CD14-positive monocyte (primary cell): ENCODE measurements around the gene STX18. TPM values are rescaled to one million over a fixed set of nuclear protein-coding genes. Genes with fewer than 3 reads are reported as not detected.

Experiments
- DNase-seq, 3 donors: peaks; one replicate each; pipeline ENCODE4 v3.0.0-alpha.2; 2011 to 2022
- H2AFZ ChIP-seq: 2 replicates; pipeline ENCODE4 v1.6.0; 2012; ENCODE audit warnings: mild to moderate bottlenecking, low read depth, low read length, inconsistent platforms; ENCODE audit not compliant: insufficient read depth, poor library complexity, severe bottlenecking
- H3K27ac ChIP-seq, 2 donors: 1 replicate in 1 of 2; 2 replicates in 1 of 2; pipeline ENCODE4 v1.5.1; 2012 to 2013; ENCODE audit warnings: low read length in 2 of 2, control low read depth in 1 of 2, inconsistent platforms in 1 of 2, low read depth in 1 of 2, mild to moderate bottlenecking in 1 of 2
- H3K27me3 ChIP-seq, 2 donors: one replicate each; pipeline versions ENCODE4 v1.6.0 to v1.6.1; 2011 to 2013; ENCODE audit warnings: low read length in 2 of 2; ENCODE audit not compliant: control insufficient read depth in 2 of 2, insufficient read depth in 2 of 2
- H3K36me3 ChIP-seq, 2 donors: replicated peaks in 1 of 2; 1 replicate in 1 of 2; 2 replicates in 1 of 2; pipeline versions ENCODE4 v1.5.1 to v1.6.1; 2012 to 2013; ENCODE audit warnings: low read length in 2 of 2, control low read depth in 1 of 2, inconsistent platforms in 1 of 2, mild to moderate bottlenecking in 1 of 2; ENCODE audit not compliant: insufficient read depth in 2 of 2, control insufficient read depth in 1 of 2
- H3K4me1 ChIP-seq, 2 donors: 1 replicate in 1 of 2; 2 replicates in 1 of 2; pipeline versions ENCODE4 v1.5.1 to v1.6.1; 2012 to 2013; ENCODE audit warnings: low read length in 2 of 2, control low read depth in 1 of 2, inconsistent platforms in 1 of 2, mild to moderate bottlenecking in 1 of 2, moderate library complexity in 1 of 2; ENCODE audit not compliant: insufficient read depth in 2 of 2, control insufficient read depth in 1 of 2
- H3K4me2 ChIP-seq: replicated peaks from 2 replicates; pipeline ENCODE3; 2012; ENCODE audit warnings: low read length, moderate library complexity, mild to moderate bottlenecking; ENCODE audit not compliant: poor library complexity, severe bottlenecking; ENCODE audit errors: extremely low read depth
- H3K4me3 ChIP-seq, 3 experiments: fragments of 200-600 bp in 1 of 3; sonication (generic) in 1 of 3; replicated peaks in 1 of 3; 1 replicate in 2 of 3; 2 replicates in 1 of 3; pipeline ENCODE4 v1.5.1; 2011 to 2013; ENCODE audit warnings: low read length in 3 of 3, mild to moderate bottlenecking in 3 of 3, control low read depth in 2 of 3, low read depth in 2 of 3, inconsistent platforms in 1 of 3, moderate library complexity in 1 of 3
- H3K79me2 ChIP-seq: 2 replicates; pipeline ENCODE4 v1.6.0; 2012; ENCODE audit warnings: mild to moderate bottlenecking, control low read depth, inconsistent platforms, low read length, moderate library complexity; ENCODE audit not compliant: insufficient read depth
- H3K9ac ChIP-seq: 2 replicates; pipeline ENCODE4 v1.6.0; 2017; ENCODE audit warnings: low read length, mild to moderate bottlenecking; ENCODE audit not compliant: insufficient read depth, poor library complexity, severe bottlenecking
- H3K9me3 ChIP-seq, 2 donors: replicated peaks in 1 of 2; 1 replicate in 1 of 2; 2 replicates in 1 of 2; pipeline versions ENCODE4 v1.5.1 to v1.6.1; 2012 to 2013; ENCODE audit warnings: low read length in 2 of 2, control low read depth in 1 of 2; ENCODE audit not compliant: control insufficient read depth in 1 of 2, insufficient read depth in 1 of 2
- H4K20me1 ChIP-seq: 2 replicates; pipeline ENCODE4 v1.6.0; 2012; ENCODE audit warnings: mild to moderate bottlenecking, low read length, control low read depth, moderate library complexity; ENCODE audit not compliant: insufficient read depth
- H3K27ac Mint-ChIP-seq, 7 donors: one replicate each; pipeline ENCODE4 v1.8.0; 2020; ENCODE audit warnings: mild to moderate bottlenecking in 7 of 7, mixed read lengths in 7 of 7, moderate library complexity in 6 of 7, inconsistent platforms in 2 of 7
- H3K27me3 Mint-ChIP-seq, 3 donors: one replicate each; pipeline ENCODE4 v1.8.0; 2021 to 2022; ENCODE audit warnings: low read depth in 3 of 3, mild to moderate bottlenecking in 3 of 3, mixed read lengths in 3 of 3, moderate library complexity in 3 of 3, inconsistent platforms in 1 of 3
- H3K36me3 Mint-ChIP-seq, 2 donors: one replicate each; pipeline ENCODE4 v1.8.0; 2020; ENCODE audit warnings: mixed read lengths in 2 of 2, inconsistent platforms in 1 of 2, mild to moderate bottlenecking in 1 of 2
- H3K4me1 Mint-ChIP-seq: one replicate; pipeline ENCODE4 v1.8.0; 2020; ENCODE audit warnings: mild to moderate bottlenecking, mixed read lengths
- H3K4me3 Mint-ChIP-seq, 2 donors: one replicate each; pipeline ENCODE4 v1.8.0; 2020; ENCODE audit warnings: mild to moderate bottlenecking in 2 of 2, mixed read lengths in 2 of 2, moderate library complexity in 1 of 2
- H3K9me3 Mint-ChIP-seq, 7 donors: one replicate each; pipeline ENCODE4 v1.8.0; 2020 to 2022; ENCODE audit warnings: mixed read lengths in 7 of 7, mild to moderate bottlenecking in 6 of 7, moderate library complexity in 6 of 7, inconsistent platforms in 2 of 7
- CTCF ChIP-seq: fragments of 200-600 bp; IDR thresholded peaks from one replicate; pipeline ENCODE4 v1.8.0; 2022; ENCODE audit warnings: antibody characterized with exemption, mild to moderate bottlenecking
- WGBS: methylation state at CpG from one replicate; pipeline ENCODE4 v1.1.5; 2013; ENCODE audit warnings: missing lambda C conversion rate; ENCODE audit not compliant: insufficient coverage; 5-methylcytosine and 5-hydroxymethylcytosine counted together
- intact Hi-C, 2 donors: fragments of 100-400 bp; cut with micrococcal nuclease; formaldehyde crosslinking; loops; one replicate each; pipeline versions ENCODE4 v1.15.0 to v1.15.1; 2023
- polyA plus RNA-seq, 3 donors: library from polyadenylated mRNA; depleted of rRNA in 1 of 3; unstranded in 2 of 3; stranded (reverse) in 1 of 3; fragments of 300-500 nt in 2 of 3; fragments of >200 nt in 1 of 3; fragmentation: Illumina TruSeq in 2 of 3; gene quantifications; 1 replicate in 2 of 3; 2 replicates in 1 of 3; pipeline ENCODE4 v1.2.3, GENCODE V29; 2012 to 2021

The STX18 gene
- polyA plus RNA-seq, 3 donors, result 19.0 to 24.1 (median 19.6) TPM

DNA sequence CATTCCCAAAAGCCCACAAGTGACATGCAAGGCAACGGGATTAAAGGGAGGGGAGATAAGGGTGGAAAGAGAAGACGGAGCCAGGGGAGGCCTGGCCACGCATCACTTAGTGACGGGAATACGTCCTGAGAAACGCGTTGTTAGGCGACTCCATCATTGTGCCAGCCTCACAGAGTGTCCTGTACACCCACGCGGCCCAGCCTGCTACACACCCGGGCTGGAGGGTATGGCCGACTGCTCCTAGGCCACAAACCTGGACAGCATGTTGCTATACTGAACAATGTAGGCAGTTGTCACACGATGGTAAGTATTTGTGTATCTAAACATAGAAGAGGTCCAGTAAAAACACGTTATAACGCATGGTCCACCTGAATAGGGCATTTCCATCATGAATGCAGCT lies 131.6 kb downstream of the STX18 start:
- no peaks in the 10 kb centered on the region for H3K9me3 ChIP-seq
- Mint-ChIP-seq H3K4me1 (no peaks in the 10 kb centered on the region), H3K36me3 (no peaks in the 10 kb centered on the region), H3K27me3 (peaks cover 0 to 4% (median 2%) of the 10 kb centered on the region in 3 donors), H3K4me3 (no peak overlapping the region), H3K9me3 (no peaks in the 10 kb centered on the region), H3K27ac (peak overlapping the region in 1 of 7 donors; percentile 49)
- no peaks in the 10 kb centered on the region for H4K20me1 ChIP-seq
- intact Hi-C loops, result no loop called here
- H3K9ac ChIP-seq, result no peak overlapping the region
- no peak overlapping the region for H3K27ac ChIP-seq
- no peak for TF ChIP-seq CTCF
- H3K4me3 ChIP-seq, result no peak overlapping the region
- H3K36me3 ChIP-seq, result no peaks in the 10 kb centered on the region
- H3K79me2 ChIP-seq, result no peaks in the 10 kb centered on the region
- no peak overlapping the region for H3K4me2 ChIP-seq
- WGBS, result 93% methylated on average over 14 of the region's 15 CpGs
- no peaks in the 10 kb centered on the region for H3K27me3 ChIP-seq
- H2AFZ ChIP-seq, result no peak overlapping the region
- no peaks in the 10 kb centered on the region for H3K4me1 ChIP-seq
- no peak for DNase-seq

DNA sequence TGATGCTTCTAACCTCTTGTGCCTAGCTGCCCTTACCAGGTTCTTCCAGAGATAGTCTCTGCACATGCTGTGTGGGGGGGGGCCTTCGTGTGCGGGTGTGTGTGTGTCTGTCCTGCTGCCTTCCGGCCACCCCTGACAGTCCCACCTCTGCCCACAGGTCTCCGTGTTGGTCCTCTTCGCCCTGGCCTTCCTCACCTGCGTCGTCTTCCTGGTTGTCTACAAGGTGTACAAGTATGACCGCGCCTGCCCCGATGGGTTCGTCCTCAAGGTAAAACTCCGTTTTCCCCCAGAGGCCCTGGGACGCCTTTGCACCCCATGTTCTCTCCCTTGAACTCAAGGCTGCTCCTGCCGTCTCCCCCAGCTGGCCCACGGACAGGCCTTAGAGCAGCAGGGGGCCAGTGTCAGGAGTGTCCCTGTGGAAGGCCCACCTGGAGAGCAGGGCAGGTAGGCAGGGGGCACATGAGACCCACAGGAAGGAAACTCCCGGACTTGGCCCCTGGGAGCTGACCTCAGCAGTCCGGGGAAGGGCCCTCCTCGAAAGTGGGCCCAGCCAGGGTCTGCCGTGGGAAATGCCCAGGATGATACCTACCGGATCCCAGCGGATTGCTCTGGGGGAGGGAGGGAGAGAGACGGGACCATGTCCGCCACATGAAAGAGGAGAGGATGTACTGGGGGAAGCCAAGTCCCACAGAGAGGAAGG lies 132.3 kb downstream of the STX18 start:
- no peak overlapping the region for H3K27ac ChIP-seq
- 86% methylated on average over 21 of the region's 23 CpGs for WGBS
- H3K4me3 Mint-ChIP-seq, result no peak overlapping the region
- H3K36me3 Mint-ChIP-seq, result no peaks in the 10 kb centered on the region
- H3K36me3 ChIP-seq, result no peaks in the 10 kb centered on the region
- H3K79me2 ChIP-seq, result no peaks in the 10 kb centered on the region
- no peak for TF ChIP-seq CTCF
- no peaks in the 10 kb centered on the region for H3K4me1 ChIP-seq
- no peak overlapping the region for H2AFZ ChIP-seq
- DNase-seq, result no peak
- intact Hi-C loops, result no loop called here
- H3K4me3 ChIP-seq, result no peak overlapping the region
- H3K27ac Mint-ChIP-seq, result no peak overlapping the region
- no peaks in the 10 kb centered on the region for H3K27me3 ChIP-seq
- no peaks in the 10 kb centered on the region for H3K4me1 Mint-ChIP-seq
- H3K4me2 ChIP-seq, result no peak overlapping the region
- no peaks in the 10 kb centered on the region for H4K20me1 ChIP-seq
- H3K9me3 Mint-ChIP-seq, result no peaks in the 10 kb centered on the region
- peaks cover 0 to 4% (median 2%) of the 10 kb centered on the region in 3 donors for H3K27me3 Mint-ChIP-seq
- H3K9me3 ChIP-seq, result no peaks in the 10 kb centered on the region
- no peak overlapping the region for H3K9ac ChIP-seq
